ENCODE data around the gene ZDHHC24.

The ZDHHC24 gene

GRCh38 chr11:66559142-66559865, 13.5 kb upstream of the ZDHHC24 start:
- Histone ChIP-seq H3K9me2 (ENCODE audit: low read depth, low read length) (no peaks in the 10 kb centered on the region), H3K27ac (ENCODE audit: low read depth, low read length, poor library complexity, severe bottlenecking) (no peak overlapping the region), H3K79me2 (ENCODE audit: insufficient read depth, low read length) (no peaks in the 10 kb centered on the region), H4K20me1 (ENCODE audit: insufficient read depth, low read length) (no peaks in the 10 kb centered on the region), H2AFZ (ENCODE audit: low read length) (no peak overlapping the region), H3K4me3 (ENCODE audit: low read depth, low read length, poor library complexity, severe bottlenecking) (no peak overlapping the region), H3K9ac (ENCODE audit: low read length) (no peak overlapping the region), H3K36me3 (ENCODE audit: insufficient read depth, low read length) (no peaks in the 10 kb centered on the region), H3K4me1 (ENCODE audit: insufficient read depth, low read length, severe bottlenecking) (no peaks in the 10 kb centered on the region), H3K9me3 (ENCODE audit: low read length) (no peaks in the 10 kb centered on the region), H3F3A (ENCODE audit: insufficient read depth, low read length) (no peaks in the 10 kb centered on the region), H3K27me3 (ENCODE audit: insufficient read depth, low read length) (no peaks in the 10 kb centered on the region; the same call in 1 of the 2 replicates), H3K4me2 (ENCODE audit: low read length) (no peak overlapping the region)
- TF ChIP-seq EZH2 (IDR thresholded peaks at IDR 0.05; ENCODE audit: borderline replicate concordance, low read length), result no peak

- Histone ChIP-seq H3K4me1 (ENCODE audit: insufficient read depth, low read length, severe bottlenecking) (no peaks in the 10 kb centered on the region), H3F3A (ENCODE audit: insufficient read depth, low read length) (no peaks in the 10 kb centered on the region), H3K79me2 (ENCODE audit: insufficient read depth, low read length) (no peaks in the 10 kb centered on the region), H3K9me3 (ENCODE audit: low read length) (no peaks in the 10 kb centered on the region), H2AFZ (ENCODE audit: low read length) (no peak overlapping the region), H3K27me3 (ENCODE audit: insufficient read depth, low read length) (no peaks in the 10 kb centered on the region; the same call in 1 of the 2 replicates), H3K4me3 (ENCODE audit: low read depth, low read length, poor library complexity, severe bottlenecking) (no peak overlapping the region), H3K27ac (ENCODE audit: low read depth, low read length, poor library complexity, severe bottlenecking) (no peak overlapping the region), H3K9ac (ENCODE audit: low read length) (no peak overlapping the region), H3K36me3 (ENCODE audit: insufficient read depth, low read length) (no peaks in the 10 kb centered on the region), H3K9me2 (ENCODE audit: low read depth, low read length) (no peaks in the 10 kb centered on the region), H3K4me2 (ENCODE audit: low read length) (no peak overlapping the region), H4K20me1 (ENCODE audit: insufficient read depth, low read length) (no peaks in the 10 kb centered on the region)
- TF ChIP-seq CTCF (IDR thresholded peaks at IDR 0.05; ENCODE audit: low read length), result no peak
- TF ChIP-seq EZH2 (IDR thresholded peaks at IDR 0.05; ENCODE audit: borderline replicate concordance, low read length), result no peak
Measured at GRCh38 chr11:66557733-66558326, 12.0 kb upstream of the ZDHHC24 start.

- no peaks in the 10 kb centered on the region for H3K9me2 ChIP-seq (ENCODE audit: low read depth, low read length)
- H3K9me3 ChIP-seq (ENCODE audit: low read length), result no peaks in the 10 kb centered on the region
- no peaks in the 10 kb centered on the region for H3K4me1 ChIP-seq (ENCODE audit: insufficient read depth, low read length, severe bottlenecking)
- H4K20me1 ChIP-seq (ENCODE audit: insufficient read depth, low read length), result no peaks in the 10 kb centered on the region
- no peak overlapping the region for H3K4me2 ChIP-seq (ENCODE audit: low read length)
- no peaks in the 10 kb centered on the region for H3F3A ChIP-seq (ENCODE audit: insufficient read depth, low read length)
- H3K36me3 ChIP-seq (ENCODE audit: insufficient read depth, low read length), result no peaks in the 10 kb centered on the region
- no peak overlapping the region for H3K9ac ChIP-seq (ENCODE audit: low read length)
- H3K27me3 ChIP-seq (ENCODE audit: insufficient read depth, low read length), result no peaks in the 10 kb centered on the region; the same call in 1 of the 2 replicates
- H3K4me3 ChIP-seq (ENCODE audit: low read depth, low read length, poor library complexity, severe bottlenecking), result no peak overlapping the region
- H2AFZ ChIP-seq (ENCODE audit: low read length), result no peak overlapping the region
- TF ChIP-seq CTCF (IDR thresholded peaks at IDR 0.05; ENCODE audit: low read length) (no peak), EZH2 (IDR thresholded peaks at IDR 0.05; ENCODE audit: borderline replicate concordance, low read length) (no peak)
- H3K79me2 ChIP-seq (ENCODE audit: insufficient read depth, low read length), result no peaks in the 10 kb centered on the region
- H3K27ac ChIP-seq (ENCODE audit: low read depth, low read length, poor library complexity, severe bottlenecking), result no peak overlapping the region
Measured at GRCh38 chr11:66556086-66556485, 10.2 kb upstream of the ZDHHC24 start.
